Right forelimb (tissue), 1 donor: ENCODE data around the gene RBMS1.

Experiments used
- DNase-seq: peaks from one replicate; pipeline ENCODE4 v3.0.0-alpha.2; 2018

Gene RBMS1

GRCh38 chr2:160325418-160325817 lies 168.2 kb downstream of the RBMS1 start:
- DNase-seq: no peak

GRCh38 chr2:160324917-160325316 lies 168.7 kb downstream of the RBMS1 start:
- DNase-seq: no peak

GRCh38 chr2:160324161-160324800 lies 169.3 kb downstream of the RBMS1 start:
- peak; percentile 64 for DNase-seq

- DNase-seq: no peak
These were observed 171.3 kb downstream of the RBMS1 start for GRCh38 chr2:160322320-160322719.

GRCh38 chr2:160321006-160321405 lies 172.6 kb downstream of the RBMS1 start:
- no peak for DNase-seq

- no peak for DNase-seq
These were observed 173.9 kb downstream of the RBMS1 start for GRCh38 chr2:160319700-160320099.

- no peak for DNase-seq
These were observed 175.4 kb downstream of the RBMS1 start for GRCh38 chr2:160318218-160318617.

- peak; percentile 60 for DNase-seq
These were observed 176.2 kb downstream of the RBMS1 start for GRCh38 chr2:160317181-160318099.

- no peak for DNase-seq
These were observed 178.3 kb downstream of the RBMS1 start for GRCh38 chr2:160315337-160315736.

GRCh38 chr2:160310118-160310828 lies 183.3 kb downstream of the RBMS1 start:
- no peak for DNase-seq

GRCh38 chr2:160309585-160309984 lies 184.0 kb downstream of the RBMS1 start:
- DNase-seq: no peak

- no peak for DNase-seq
These were observed 184.7 kb downstream of the RBMS1 start for GRCh38 chr2:160308915-160309314.

- DNase-seq: no peak
These were observed 185.1 kb downstream of the RBMS1 start for GRCh38 chr2:160308476-160308875.

GRCh38 chr2:160306985-160307384 lies 186.6 kb downstream of the RBMS1 start:
- peak; percentile 57 for DNase-seq

GRCh38 chr2:160305081-160305750 lies 188.4 kb downstream of the RBMS1 start:
- DNase-seq: no peak

- no peak for DNase-seq
These were observed 190.1 kb downstream of the RBMS1 start for GRCh38 chr2:160303527-160303926.

- DNase-seq: no peak
These were observed 190.5 kb downstream of the RBMS1 start for GRCh38 chr2:160303076-160303475.

- DNase-seq: no peak
These were observed 192.2 kb downstream of the RBMS1 start for GRCh38 chr2:160301420-160301819.

GRCh38 chr2:160300203-160300602 lies 193.4 kb downstream of the RBMS1 start:
- DNase-seq: no peak

- DNase-seq: no peak
These were observed 194.1 kb downstream of the RBMS1 start for GRCh38 chr2:160299540-160299939.

GRCh38 chr2:160298960-160299359 lies 194.6 kb downstream of the RBMS1 start:
- no peak for DNase-seq

GRCh38 chr2:160295519-160296207 lies 197.9 kb downstream of the RBMS1 start:
- DNase-seq: no peak
